Dendritic cell treated with granulocyte-macrophage colony-stimulating factor and Interleukin-4, amounts not matched to agents 40 ng/mL and 50 ng/mL, for 4 days (primary cell): Measurements from ENCODE around the gene RETSAT.
"Not testable (repeated sequence)": the region's sequence is repeated elsewhere in the genome, so short reads cannot be mapped to it uniquely, and the experiment has no call there.

Experiments
- H3K27ac Mint-ChIP-seq: one replicate; pipeline ENCODE4 v1.8.0; 2022; ENCODE audit warnings: mild to moderate bottlenecking, mixed read lengths
- H3K27me3 Mint-ChIP-seq: one replicate; pipeline ENCODE4 v1.8.0; 2022; ENCODE audit warnings: mild to moderate bottlenecking, mixed read lengths
- H3K36me3 Mint-ChIP-seq: one replicate; pipeline ENCODE4 v1.8.0; 2022; ENCODE audit warnings: low read depth, mixed read lengths
- H3K4me1 Mint-ChIP-seq: one replicate; pipeline ENCODE4 v1.8.0; 2022; ENCODE audit warnings: low read depth, mixed read lengths
- H3K4me3 Mint-ChIP-seq: one replicate; pipeline ENCODE4 v1.8.0; 2022; ENCODE audit warnings: mild to moderate bottlenecking, moderate library complexity, mixed read lengths
- H3K9me3 Mint-ChIP-seq: one replicate; pipeline ENCODE4 v1.8.0; 2022; ENCODE audit warnings: mixed read lengths
- intact Hi-C: fragments of 100-400 bp; cut with micrococcal nuclease; formaldehyde crosslinking; loops from one replicate; pipeline ENCODE4 v1.15.0; 2022

Gene RETSAT

DNA sequence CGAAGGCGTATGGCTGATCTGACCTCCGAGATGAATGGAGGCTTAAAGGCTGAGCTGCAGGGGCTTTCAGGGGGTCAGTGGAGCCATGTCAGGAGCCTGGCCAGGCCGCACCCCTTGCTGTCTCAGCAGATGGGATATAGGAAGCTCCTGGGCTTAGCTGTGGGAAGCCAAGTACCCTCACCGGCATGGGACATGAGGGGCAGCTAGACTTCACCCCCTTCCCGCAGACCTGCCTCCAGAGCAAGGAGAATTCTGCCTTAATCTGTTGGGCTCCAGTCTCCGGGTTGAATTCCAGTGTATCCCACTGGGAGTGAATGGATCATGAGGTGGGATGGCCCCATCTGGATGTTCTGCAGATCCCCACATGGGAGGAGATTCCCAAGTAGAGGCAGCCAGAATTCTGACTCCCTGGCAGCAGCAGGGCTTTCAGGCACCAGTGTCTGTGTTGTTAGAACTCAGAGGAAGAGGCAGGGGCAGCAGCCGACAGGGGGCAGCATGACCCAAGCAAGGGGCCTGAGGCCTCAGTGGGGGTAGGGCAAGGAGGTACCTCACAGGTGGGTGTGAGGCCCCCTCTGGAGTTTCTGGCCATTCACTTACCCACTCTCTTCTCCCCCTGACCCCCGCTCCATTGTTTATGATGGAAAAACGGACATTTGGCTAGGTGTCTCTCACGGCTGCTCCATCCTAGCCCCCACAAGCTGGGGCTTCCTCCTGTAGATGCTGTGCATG lies 36.8 kb upstream of the RETSAT start:
- Mint-ChIP-seq H3K9me3 (no peaks in the 10 kb centered on the region), H3K4me3 (no peak overlapping the region), H3K27me3 (no peaks in the 10 kb centered on the region), H3K4me1 (peaks cover 30% of the 10 kb centered on the region), H3K27ac (no peak overlapping the region), H3K36me3 (peaks cover 95% of the 10 kb centered on the region)
- intact Hi-C loops: loop anchor here (2.0 kb wide), 1 partner anchor 162 kb away; no protein-coding TSS in a partner anchor

DNA sequence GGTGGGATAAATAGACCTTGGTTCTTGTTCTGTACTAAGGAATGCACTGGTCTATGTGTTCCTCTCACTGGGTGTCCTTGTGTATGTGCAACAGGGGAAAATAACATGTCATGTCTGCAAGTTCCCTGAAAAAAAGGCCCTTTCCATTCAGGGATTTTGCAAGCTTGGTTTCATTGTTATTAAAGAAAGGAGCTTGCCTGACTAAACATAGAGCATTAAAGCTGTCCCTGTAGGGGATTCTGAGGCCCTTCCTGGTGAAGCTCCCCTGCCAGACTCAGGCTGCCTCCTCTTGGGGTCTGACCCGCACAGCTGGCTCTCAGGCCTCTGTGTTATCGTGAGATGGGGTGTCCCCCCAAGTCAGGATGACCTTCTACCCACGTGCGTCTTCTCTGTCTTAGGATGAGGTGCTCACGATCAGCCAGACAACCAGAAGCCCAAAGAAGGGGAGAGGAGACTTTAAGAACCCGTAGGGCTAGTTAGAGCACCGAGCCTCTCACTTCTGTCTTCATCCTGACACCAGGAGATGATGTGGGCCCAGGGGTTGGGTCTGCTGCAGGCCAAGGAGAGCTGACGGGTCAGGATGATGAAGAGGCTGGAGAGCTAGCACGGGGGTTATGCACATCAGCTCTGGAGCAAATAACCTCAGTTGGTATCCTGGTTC lies 34.7 kb upstream of the RETSAT start:
- intact Hi-C loops: no loop called here
- Mint-ChIP-seq H3K36me3 (peaks cover 94% of the 10 kb centered on the region), H3K4me3 (no peak overlapping the region), H3K27ac (no peak overlapping the region), H3K9me3 (no peaks in the 10 kb centered on the region), H3K4me1 (peaks cover 30% of the 10 kb centered on the region), H3K27me3 (no peaks in the 10 kb centered on the region)

DNA sequence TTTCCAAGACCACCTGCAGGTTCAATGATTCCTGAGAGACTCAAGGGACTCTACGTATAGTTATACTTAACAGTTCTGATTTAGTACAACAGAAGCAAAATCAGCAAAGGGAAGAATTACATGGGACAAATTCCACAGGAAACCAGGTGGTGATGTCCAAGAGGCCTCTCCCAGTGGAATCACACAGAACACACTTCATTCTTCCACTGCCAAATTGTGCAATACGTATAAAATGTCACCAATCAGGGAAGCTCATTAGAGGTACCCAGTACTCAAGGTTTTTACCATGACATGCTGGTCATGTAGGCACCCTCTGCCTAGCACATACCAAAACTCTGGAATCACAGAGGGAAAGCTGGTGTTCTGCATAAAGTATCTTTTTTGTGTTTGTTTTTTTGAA lies 33.4 kb upstream of the RETSAT start:
- H3K4me3 Mint-ChIP-seq: no peak overlapping the region
- no peak overlapping the region for H3K27ac Mint-ChIP-seq

DNA sequence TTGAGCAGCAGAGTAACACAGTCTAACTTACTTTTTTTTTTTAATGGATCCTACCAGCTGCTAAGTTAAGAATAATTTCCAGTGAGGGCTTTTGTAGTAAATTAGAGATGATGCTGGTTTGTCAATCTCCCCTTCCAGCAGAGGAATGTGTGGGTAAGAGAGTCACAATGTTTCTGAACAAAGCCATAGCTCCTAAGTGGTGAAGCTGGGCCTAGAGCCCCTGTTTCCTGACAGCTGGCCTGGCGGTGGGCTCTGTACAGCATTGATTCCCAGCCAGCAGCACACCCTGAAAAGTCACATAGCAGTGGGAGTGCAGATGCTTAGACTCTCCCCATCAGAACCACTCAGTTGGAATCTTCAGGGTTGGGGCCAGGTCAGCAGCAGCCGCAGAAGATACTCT lies 31.4 kb upstream of the RETSAT start:
- intact Hi-C loops: no loop called here
- Mint-ChIP-seq H3K4me3 (no peak overlapping the region), H3K27ac (no peak overlapping the region), H3K27me3 (no peaks in the 10 kb centered on the region), H3K36me3 (peaks cover 89% of the 10 kb centered on the region), H3K9me3 (no peaks in the 10 kb centered on the region), H3K4me1 (peaks cover 12% of the 10 kb centered on the region)

More for the DNA sequence above, 33.4 kb upstream of the RETSAT start:
- Mint-ChIP-seq H3K9me3 (no peaks in the 10 kb centered on the region), H3K36me3 (peaks cover 94% of the 10 kb centered on the region), H3K4me1 (peaks cover 25% of the 10 kb centered on the region), H3K27me3 (no peaks in the 10 kb centered on the region)
- intact Hi-C loops: no loop called here

DNA sequence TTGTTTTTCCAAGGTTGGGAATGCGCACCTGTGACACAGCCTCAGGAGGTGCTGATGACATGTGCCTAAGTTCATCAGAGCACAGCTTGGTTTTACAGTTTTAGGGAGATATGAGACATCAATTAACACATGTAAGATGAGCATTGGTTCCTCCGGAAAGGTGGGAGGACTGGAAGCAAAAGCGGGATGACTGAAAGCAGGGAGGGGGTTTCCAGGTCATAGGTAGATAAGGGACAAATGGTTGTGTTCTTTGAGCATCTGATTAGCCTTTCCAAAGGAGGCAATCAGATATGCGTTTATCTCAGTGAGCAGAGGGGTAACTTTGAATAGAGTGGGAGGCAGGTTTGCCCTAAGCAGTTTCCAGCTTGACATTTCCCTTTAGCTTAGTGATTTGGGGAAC lies 29.5 kb upstream of the RETSAT start:
- Mint-ChIP-seq H3K27ac (no peak overlapping the region), H3K4me3 (no peak overlapping the region), H3K9me3 (no peaks in the 10 kb centered on the region), H3K4me1 (no peaks in the 10 kb centered on the region), H3K27me3 (no peaks in the 10 kb centered on the region), H3K36me3 (peaks cover 89% of the 10 kb centered on the region)
- intact Hi-C loops: no loop called here

DNA sequence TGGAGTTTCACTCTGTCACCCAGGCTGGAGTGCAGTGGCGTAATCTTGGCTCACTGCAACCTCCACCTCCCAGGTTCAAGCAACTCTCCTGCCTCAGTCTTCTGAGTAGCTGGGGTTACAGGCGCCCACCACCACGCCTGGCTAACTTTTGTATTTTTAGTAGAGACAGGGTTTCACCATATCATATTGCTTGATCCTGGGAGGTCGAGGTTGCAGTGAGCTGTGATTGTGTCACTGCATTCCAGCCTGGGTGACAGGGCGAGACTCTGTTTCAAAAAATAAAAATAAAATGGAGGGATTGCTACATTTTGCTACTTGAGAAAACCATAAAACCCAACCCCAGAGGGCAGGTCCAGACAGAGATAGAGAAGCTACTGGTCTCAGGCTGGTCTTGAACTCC lies 28.8 kb upstream of the RETSAT start:
- intact Hi-C loops, H3K27ac Mint-ChIP-seq: not testable (repeated sequence)

DNA sequence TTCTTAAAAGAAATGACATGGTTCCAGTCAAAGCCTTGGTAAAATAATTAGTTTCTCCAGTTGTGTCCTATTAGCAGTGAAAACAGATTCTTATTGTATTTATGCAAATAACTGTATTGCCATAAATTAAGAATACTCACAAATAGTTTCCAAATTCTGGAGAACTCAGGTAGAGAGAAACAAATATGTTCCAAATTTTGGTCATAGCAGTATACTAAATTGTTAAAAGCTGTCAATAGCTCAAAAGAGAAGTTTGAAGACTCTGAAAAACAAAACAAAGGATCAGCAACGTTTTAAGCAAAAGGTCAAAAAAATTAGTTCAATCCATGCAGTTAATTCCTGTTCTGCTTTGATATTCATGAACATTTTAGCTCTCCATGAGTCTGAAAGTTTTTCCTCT lies 25.7 kb upstream of the RETSAT start:
- peaks cover 93% of the 10 kb centered on the region for H3K36me3 Mint-ChIP-seq
- intact Hi-C loops: no loop called here

More for the DNA sequence above, 28.8 kb upstream of the RETSAT start:
- H3K4me1 Mint-ChIP-seq, H3K27me3 Mint-ChIP-seq, H3K4me3 Mint-ChIP-seq, H3K9me3 Mint-ChIP-seq: not testable (repeated sequence)
- H3K36me3 Mint-ChIP-seq: peaks cover 90% of the 10 kb centered on the region

DNA sequence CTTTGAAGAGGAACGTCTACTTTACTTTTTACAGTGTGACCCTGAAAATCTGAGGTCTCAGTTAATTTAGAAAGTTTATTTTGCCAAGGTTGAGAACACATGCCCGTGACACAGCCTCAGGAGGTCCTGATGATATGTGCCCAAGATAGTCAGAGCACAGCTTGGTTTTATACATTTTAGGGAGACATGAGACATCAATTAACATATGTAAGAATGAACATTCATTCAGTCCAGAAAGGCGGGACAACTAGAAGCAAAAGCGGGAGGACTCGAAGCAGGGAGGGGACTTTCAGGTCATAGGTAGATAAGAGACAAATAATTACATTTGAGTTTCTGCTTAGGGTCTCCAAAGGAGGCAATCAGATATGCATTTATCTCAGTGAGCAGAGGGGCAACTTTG lies 23.9 kb upstream of the RETSAT start:
- H3K4me1 Mint-ChIP-seq: no peaks in the 10 kb centered on the region
- H3K27me3 Mint-ChIP-seq: no peaks in the 10 kb centered on the region
- no peak overlapping the region for H3K4me3 Mint-ChIP-seq
- H3K9me3 Mint-ChIP-seq: no peaks in the 10 kb centered on the region
- peaks cover 92% of the 10 kb centered on the region for H3K36me3 Mint-ChIP-seq
- intact Hi-C loops: no loop called here
- H3K27ac Mint-ChIP-seq: no peak overlapping the region

More for the DNA sequence above, 25.7 kb upstream of the RETSAT start:
- Mint-ChIP-seq H3K4me1 (no peaks in the 10 kb centered on the region), H3K27ac (no peak overlapping the region), H3K9me3 (no peaks in the 10 kb centered on the region), H3K27me3 (no peaks in the 10 kb centered on the region), H3K4me3 (no peak overlapping the region)

DNA sequence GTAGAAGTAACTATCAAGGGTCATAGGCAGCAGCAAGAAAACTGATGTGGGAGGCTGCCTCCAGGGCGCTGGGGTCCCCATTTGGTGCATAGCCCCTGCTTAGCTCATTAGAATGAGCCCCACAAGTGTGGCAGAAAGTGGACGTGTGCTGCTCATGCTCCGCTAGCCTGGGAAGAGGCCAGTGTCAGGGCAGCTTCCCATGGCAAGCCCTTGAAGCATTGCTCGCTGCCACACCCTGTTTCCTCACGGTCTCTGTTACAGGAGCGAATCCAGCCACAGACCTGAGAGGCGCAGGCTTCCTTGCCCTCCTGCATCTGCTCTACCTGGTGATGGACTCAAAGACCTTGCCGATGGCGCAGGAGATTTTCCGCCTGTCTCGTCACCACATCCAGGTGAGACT lies 22.8 kb upstream of the RETSAT start:
- Mint-ChIP-seq H3K27ac (no peak overlapping the region), H3K9me3 (no peaks in the 10 kb centered on the region)

DNA sequence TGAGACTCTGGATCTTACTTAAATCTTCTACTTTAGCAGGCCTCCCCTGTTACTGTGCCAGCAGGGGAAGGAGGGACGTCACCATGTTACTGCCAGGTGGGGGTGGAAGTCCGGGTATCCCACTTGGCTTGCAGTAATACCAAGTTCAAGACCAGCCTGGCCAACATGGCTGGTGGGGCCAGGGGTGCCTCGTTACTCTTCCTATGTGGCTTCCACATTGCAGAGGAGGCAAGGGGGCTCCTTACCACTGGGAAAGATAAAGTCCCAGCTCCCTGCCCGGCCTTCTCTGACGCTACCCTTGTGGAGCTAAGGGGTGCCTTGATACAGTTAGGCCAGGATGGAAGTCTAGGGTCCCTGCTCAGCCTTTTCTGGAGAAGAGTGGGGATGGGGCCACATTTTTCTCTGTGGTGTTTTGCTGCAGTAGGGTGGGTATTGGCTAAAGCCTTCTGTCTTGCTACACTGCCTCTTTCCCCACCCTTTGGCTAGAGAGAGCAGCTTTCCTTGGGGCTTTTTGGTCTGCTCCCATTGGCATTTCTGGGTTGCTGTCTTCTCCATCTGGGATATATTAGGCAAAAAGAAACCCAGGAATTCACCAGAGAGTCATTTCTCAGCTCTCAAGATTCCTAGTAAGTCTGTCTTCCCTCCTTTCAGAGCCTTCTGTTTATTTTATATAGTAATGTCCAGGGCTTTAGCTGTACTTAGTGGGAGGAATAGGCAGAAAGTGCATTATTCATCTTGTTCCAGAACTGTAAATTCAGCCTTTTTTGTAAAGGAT lies 22.1 kb upstream of the RETSAT start:
- no peak overlapping the region for H3K27ac Mint-ChIP-seq
- peaks cover 86% of the 10 kb centered on the region for H3K36me3 Mint-ChIP-seq
- H3K4me3 Mint-ChIP-seq: no peak overlapping the region

More for the DNA sequence above, 22.8 kb upstream of the RETSAT start:
- intact Hi-C loops: no loop called here
- Mint-ChIP-seq H3K27me3 (no peaks in the 10 kb centered on the region), H3K4me3 (no peak overlapping the region), H3K4me1 (no peaks in the 10 kb centered on the region), H3K36me3 (peaks cover 86% of the 10 kb centered on the region)

DNA sequence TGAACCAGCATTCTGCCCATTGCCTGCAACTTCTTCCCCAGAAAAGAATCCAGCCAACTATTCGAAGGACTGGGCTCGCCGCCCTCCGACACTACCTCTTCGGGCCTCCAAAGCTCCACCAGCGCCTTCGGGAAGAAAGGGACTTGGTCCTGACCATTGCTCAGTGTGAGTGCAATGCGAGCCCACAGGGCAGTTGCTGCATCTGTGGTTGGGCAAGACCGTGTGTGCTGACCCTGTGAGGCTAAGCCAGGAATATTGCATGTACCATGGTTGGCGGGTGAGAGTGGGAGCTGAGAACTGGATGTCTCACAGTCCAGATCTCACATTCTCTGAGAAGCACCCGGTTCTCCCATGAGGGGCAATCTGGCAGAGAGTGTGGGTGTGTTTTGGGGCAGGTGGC lies 16.7 kb upstream of the RETSAT start:
- Mint-ChIP-seq H3K4me3 (no peak overlapping the region), H3K27me3 (no peaks in the 10 kb centered on the region), H3K36me3 (peaks cover 79% of the 10 kb centered on the region), H3K4me1 (peaks cover 11% of the 10 kb centered on the region), H3K9me3 (no peaks in the 10 kb centered on the region), H3K27ac (no peak overlapping the region)
- intact Hi-C loops: no loop called here

More for the DNA sequence above, 22.1 kb upstream of the RETSAT start:
- Mint-ChIP-seq H3K9me3 (no peaks in the 10 kb centered on the region), H3K27me3 (no peaks in the 10 kb centered on the region), H3K4me1 (no peaks in the 10 kb centered on the region)
- intact Hi-C loops: no loop called here

DNA sequence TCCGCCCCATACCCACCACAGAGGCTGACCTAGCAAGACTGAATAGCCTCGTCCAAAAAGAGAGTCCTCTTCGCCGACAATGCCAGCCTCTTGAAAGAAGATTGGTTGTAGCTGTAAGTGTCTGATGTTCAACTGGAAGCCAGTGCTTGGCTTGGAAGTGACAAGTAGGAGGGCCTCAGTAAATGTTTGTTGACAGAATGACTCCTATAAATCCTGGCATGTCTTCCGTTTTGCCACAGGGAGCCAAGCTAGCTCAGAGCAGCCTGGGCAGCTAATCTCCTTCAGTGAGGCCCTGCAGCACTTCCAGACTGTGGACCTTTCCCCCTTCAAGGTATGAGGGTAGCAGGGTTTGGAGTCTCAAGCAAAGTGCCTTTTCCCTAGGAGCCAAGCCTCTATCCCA lies 15.2 kb upstream of the RETSAT start:
- no peak overlapping the region for H3K4me3 Mint-ChIP-seq
- H3K9me3 Mint-ChIP-seq: no peaks in the 10 kb centered on the region
- H3K36me3 Mint-ChIP-seq: peaks cover 71% of the 10 kb centered on the region
- no peak overlapping the region for H3K27ac Mint-ChIP-seq
- intact Hi-C loops: no loop called here
- H3K4me1 Mint-ChIP-seq: peaks cover 11% of the 10 kb centered on the region
- H3K27me3 Mint-ChIP-seq: no peaks in the 10 kb centered on the region

DNA sequence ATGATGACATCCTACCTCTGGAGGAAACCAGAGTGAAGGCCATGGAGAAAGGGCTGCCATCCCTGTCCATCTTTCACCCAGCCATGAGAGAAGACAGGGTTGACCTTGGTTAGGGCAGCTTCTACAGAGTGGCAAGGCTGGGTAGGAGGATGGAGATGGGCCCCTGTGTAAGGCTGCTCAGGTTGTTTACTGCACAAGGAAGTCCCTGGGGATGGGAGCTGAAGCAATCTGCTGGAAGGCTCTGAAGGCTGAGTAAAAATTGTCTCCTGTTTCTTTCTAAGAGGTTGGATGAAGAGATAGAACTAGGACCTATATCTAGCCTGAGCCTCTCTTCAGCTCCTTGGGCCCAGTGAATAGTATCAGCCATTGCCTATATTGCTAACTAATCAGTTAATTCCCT lies 14.6 kb upstream of the RETSAT start:
- H3K9me3 Mint-ChIP-seq: no peaks in the 10 kb centered on the region
- no peak overlapping the region for H3K27ac Mint-ChIP-seq
- no peaks in the 10 kb centered on the region for H3K27me3 Mint-ChIP-seq
- peaks cover 68% of the 10 kb centered on the region for H3K36me3 Mint-ChIP-seq
- intact Hi-C loops: no loop called here
- H3K4me3 Mint-ChIP-seq: no peak overlapping the region
- H3K4me1 Mint-ChIP-seq: peaks cover 11% of the 10 kb centered on the region

DNA sequence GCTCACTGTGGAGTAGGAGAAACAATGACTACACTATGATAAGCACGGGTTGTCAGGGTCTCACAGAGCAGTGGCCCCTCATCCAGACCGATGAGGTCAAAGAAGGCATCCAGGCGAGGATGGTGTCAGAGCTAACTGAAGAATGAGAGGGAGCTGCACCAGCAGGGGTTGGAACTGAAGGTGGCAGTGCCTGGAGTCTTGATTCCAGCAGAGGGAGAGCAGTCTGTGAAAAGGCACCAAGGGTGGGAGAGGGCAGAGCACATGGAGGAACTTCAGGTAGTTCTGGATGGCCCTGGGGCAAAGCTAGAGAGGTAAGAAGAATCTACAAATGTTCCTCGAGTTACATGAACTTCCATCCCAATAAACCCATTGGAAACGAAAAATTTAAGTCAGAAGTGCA lies 12.9 kb upstream of the RETSAT start:
- Mint-ChIP-seq H3K9me3 (no peaks in the 10 kb centered on the region), H3K4me1 (peaks cover 11% of the 10 kb centered on the region), H3K27ac (no peak overlapping the region), H3K27me3 (no peaks in the 10 kb centered on the region), H3K4me3 (no peak overlapping the region), H3K36me3 (peaks cover 72% of the 10 kb centered on the region)
- intact Hi-C loops: no loop called here
